ENCODE measurements around the gene ATP8B4.

GRCh38 chr15:50018491-50018890 is 100.5 kb downstream of the ATP8B4 start:
- no peak for TF ChIP-seq CTCF (conservative IDR thresholded peaks at IDR 0.05; ENCODE audit: low read depth, low read length)
- TF ChIP-seq EZH2phosphoT487 (IDR thresholded peaks at IDR 0.05; ENCODE audit: borderline replicate concordance, low read length): no peak
- TF ChIP-seq EZH2 (IDR thresholded peaks at IDR 0.05; ENCODE audit: low read length, unreplicated experiment): no peak

Data from PC-3 (cell line).